Brain microvascular endothelial cell (primary cell): ENCODE results near the gene HTRA2.

Experiments
- DNase-seq: peaks from one replicate; pipeline ENCODE4 v3.0.0-alpha.2; 2020
- H3K27ac ChIP-seq: fragments of 250-450 bp; sonication (Bioruptor Pico); 2 replicates; pipeline ENCODE4 v1.5.1; 2020; ENCODE audit warnings: mild to moderate bottlenecking, moderate library complexity
- H3K27me3 ChIP-seq: fragments of 250-450 bp; sonication (Bioruptor Pico); replicated peaks from 2 replicates; pipeline ENCODE4 v1.5.1; 2020; ENCODE audit warnings: mild to moderate bottlenecking
- H3K36me3 ChIP-seq: fragments of 250-450 bp; sonication (Bioruptor Pico); replicated peaks from 2 replicates; pipeline ENCODE4 v1.5.1; 2020; ENCODE audit warnings: mild to moderate bottlenecking
- H3K4me3 ChIP-seq: 2 replicates; pipeline ENCODE4 v1.5.1; 2011; ENCODE audit warnings: low read depth, mild to moderate bottlenecking, control low read depth, low read length, moderate library complexity
- CTCF ChIP-seq: IDR thresholded peaks from 2 replicates; pipeline ENCODE4 v1.5.1; 2011; ENCODE audit warnings: low read depth, mild to moderate bottlenecking, moderate library complexity, low read length, control low read depth, inconsistent platforms; ENCODE audit errors: missing control alignments
- in situ Hi-C: cut with HindIII; loops from 2 replicates; pipeline ENCODE4 v1.10.0; 2017; ENCODE audit warnings: low sequenced_read_pairs, low pct_ligation_motif_present

The HTRA2 gene

GRCh38 chr2:74524955-74525716 lies 4.6 kb upstream of the HTRA2 start:
- peaks cover 17% of the 10 kb centered on the region for H3K36me3 ChIP-seq
- H3K27me3 ChIP-seq, result peaks cover under 1% of the 10 kb centered on the region
- DNase-seq, result no peak
- no peak for TF ChIP-seq CTCF
- H3K27ac ChIP-seq, result no peak overlapping the region
- H3K4me3 ChIP-seq, result no peak overlapping the region
- in situ Hi-C loops, result no loop called here

GRCh38 chr2:74525717-74526648 lies 3.8 kb upstream of the HTRA2 start, which contains the start of gene DQX1:
DQX1 (minus strand) TSS chr2:74526231; CDS start chr2:74525729, 502 bp downstream.
- no peak within 1 kb of the TSS for H3K4me3 ChIP-seq
- no peak for TF ChIP-seq CTCF
- no peaks in the 10 kb centered on the region for H3K27me3 ChIP-seq
- DNase-seq, result no peak
- peaks cover 17% of the 10 kb centered on the region for H3K36me3 ChIP-seq
- no peak within 1 kb of the TSS for H3K27ac ChIP-seq
- in situ Hi-C loops, result no loop called here

- no peaks in the 10 kb centered on the region for H3K27me3 ChIP-seq
- in situ Hi-C loops, result no loop called here
- DNase-seq, result no peak
- no peak overlapping the region for H3K27ac ChIP-seq
- TF ChIP-seq CTCF, result no peak
- no peak overlapping the region for H3K4me3 ChIP-seq
- H3K36me3 ChIP-seq, result peaks cover 17% of the 10 kb centered on the region
Observed at GRCh38 chr2:74526649-74527230, 3.0 kb upstream of the HTRA2 start.

GRCh38 chr2:74527741-74528140 lies 2.0 kb upstream of the HTRA2 start:
- in situ Hi-C loops, result no loop called here
- H3K4me3 ChIP-seq, result no peak overlapping the region

More at GRCh38 chr2:74527741-74528140, 2.0 kb upstream of the HTRA2 start:
- Histone ChIP-seq H3K36me3 (peaks cover 21% of the 10 kb centered on the region), H3K27me3 (no peaks in the 10 kb centered on the region), H3K27ac (no peak overlapping the region)
- no peak for TF ChIP-seq CTCF
- no peak for DNase-seq
